KOPT-K1 (cell line): ENCODE results near the gene HDAC4.

ENCODE experiments used
- H3K27ac ChIP-seq: fragments of 200-600 bp; sonication (generic); 2 replicates; pipeline ENCODE4 v1.5.1; 2016; ENCODE audit warnings: antibody characterized with exemption, mild to moderate bottlenecking, low read depth, low read length; ENCODE audit not compliant: poor library complexity, severe bottlenecking
- H3K36me3 ChIP-seq: fragments of 200-600 bp; sonication (generic); 2 replicates; pipeline ENCODE4 v1.5.1; 2017; ENCODE audit warnings: antibody characterized with exemption, mild to moderate bottlenecking, low read length, moderate library complexity; ENCODE audit not compliant: insufficient read depth
- H3K9me3 ChIP-seq: fragments of 200-600 bp; sonication (generic); 2 replicates; pipeline ENCODE4 v1.5.1; 2017; ENCODE audit warnings: antibody characterized with exemption, low read length, mild to moderate bottlenecking; ENCODE audit not compliant: insufficient read depth, poor library complexity, severe bottlenecking

The HDAC4 gene

DNA sequence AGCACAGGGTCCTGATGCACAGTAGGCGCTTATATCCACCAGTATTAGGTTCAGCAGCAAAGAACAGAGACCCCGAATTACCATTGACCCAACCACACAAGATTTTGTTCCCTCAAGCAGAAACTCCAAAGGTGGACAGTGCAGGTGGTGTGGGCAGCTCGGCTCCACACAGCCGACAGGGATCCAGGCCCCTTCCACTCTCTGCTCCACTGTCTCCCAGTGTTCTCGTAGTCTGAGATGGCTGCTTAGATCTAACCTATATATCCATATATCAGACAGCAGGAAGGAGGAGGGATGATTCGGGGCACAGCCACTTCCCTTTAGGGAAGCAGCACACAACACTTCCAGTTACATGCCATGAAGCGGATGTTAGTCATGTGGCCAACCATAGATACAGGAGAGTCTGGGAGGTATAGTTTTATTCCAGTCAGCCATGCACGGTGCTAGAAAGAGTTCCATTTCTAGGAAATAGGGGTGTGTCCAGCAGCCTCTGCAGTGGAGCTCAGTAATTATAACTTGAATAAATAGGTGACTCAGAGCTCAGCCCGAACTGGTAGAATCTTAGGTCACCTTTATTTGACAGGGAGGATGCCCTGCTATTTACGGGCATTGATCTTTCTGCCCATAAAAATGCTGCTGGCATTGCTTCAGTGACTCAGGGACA lies 394.1 kb downstream of the HDAC4 start:
- H3K27ac ChIP-seq = no peak overlapping the region
- H3K9me3 ChIP-seq = peaks cover 23% of the 10 kb centered on the region
- H3K36me3 ChIP-seq = no peaks in the 10 kb centered on the region

DNA sequence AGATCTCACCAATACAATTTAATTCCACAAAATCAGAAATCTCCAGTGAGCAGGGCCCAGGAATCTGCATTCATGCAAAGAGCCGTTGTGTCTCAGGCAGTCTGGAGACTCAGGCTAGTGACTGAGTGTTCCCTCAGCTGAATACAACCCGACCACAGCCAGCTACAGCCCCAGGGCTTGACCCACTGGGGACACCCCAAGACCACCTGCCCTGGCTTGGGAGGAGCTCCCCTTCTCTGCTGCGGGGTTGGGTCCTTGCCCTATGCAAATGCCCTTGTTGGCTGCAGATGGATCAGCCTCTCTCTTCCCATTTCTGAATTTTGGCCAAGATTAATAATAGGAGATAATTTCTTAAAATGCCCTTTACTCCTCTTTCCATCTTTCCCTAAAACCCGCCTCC lies 395.2 kb downstream of the HDAC4 start:
- Histone ChIP-seq H3K27ac (no peak overlapping the region), H3K9me3 (peaks cover 29% of the 10 kb centered on the region), H3K36me3 (no peaks in the 10 kb centered on the region)

DNA sequence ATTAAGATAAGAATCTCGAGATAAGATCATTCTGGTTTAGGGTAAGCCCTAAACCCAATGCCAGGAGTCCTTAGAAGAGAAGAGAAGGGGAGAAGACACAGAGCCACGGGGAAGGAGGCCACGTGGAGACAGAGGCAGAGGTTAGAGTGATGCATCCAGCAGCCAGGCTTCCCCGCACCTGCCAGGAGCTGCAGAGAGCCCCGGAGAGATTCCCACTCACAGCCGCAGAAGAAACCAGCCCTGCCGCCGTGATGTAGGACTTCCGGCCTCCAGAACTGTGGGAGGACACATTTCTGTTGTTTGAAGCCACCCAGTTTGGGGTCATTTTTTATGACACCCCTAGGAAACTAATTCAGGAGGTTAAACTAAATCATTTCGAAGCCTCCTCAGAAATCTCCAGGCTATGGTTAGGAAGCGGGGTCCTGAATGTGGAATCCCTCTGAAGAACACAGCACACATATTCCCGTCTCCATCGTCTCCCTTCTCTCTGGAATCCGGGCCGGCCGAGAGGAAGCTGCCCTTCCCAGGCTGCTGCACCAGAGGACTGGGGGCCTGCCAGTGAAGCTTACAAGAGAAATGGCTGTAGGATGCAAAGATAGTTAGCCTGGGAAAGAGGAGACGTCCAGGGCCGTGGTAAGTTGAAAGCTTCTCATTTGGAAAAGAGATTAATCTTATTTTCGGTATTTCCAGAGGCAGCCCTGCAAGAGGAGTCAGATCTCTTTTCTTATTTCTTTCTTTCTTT lies 396.4 kb downstream of the HDAC4 start:
- H3K36me3 ChIP-seq = no peaks in the 10 kb centered on the region
- H3K27ac ChIP-seq = no peak overlapping the region
- H3K9me3 ChIP-seq = peaks cover 29% of the 10 kb centered on the region

DNA sequence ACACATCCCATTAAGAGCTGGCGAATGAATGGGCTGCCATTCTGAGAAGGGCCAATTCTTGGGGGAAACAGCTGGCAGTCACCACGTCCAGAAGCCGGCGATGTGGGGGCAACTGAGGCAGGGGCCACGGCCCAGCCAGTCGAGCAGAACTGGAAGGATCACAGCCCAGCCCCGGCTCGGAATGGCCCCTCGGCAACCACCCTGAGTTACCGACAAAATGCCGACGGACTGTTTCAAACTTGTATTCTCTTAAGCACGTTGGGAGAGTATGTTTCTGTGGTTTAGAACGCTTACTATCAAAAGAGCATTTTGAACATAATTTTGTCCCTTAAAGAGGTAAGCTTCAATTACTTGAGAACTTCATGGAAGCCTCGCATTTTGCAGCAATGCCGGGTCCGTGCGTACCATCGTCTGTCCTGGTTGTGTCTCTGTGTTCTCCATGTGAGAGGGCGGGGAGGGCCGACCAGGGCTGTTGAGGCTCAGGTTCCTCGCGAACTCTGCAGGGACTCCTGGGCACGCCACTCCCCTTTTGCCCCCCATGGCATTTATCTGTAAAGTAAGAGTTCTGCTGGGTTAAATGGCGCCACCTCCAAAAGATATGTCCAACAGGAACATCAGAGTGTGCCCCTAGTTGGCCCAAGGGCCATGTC lies 397.1 kb downstream of the HDAC4 start:
- Histone ChIP-seq H3K36me3 (no peaks in the 10 kb centered on the region), H3K9me3 (peaks cover 29% of the 10 kb centered on the region), H3K27ac (no peak overlapping the region)

DNA sequence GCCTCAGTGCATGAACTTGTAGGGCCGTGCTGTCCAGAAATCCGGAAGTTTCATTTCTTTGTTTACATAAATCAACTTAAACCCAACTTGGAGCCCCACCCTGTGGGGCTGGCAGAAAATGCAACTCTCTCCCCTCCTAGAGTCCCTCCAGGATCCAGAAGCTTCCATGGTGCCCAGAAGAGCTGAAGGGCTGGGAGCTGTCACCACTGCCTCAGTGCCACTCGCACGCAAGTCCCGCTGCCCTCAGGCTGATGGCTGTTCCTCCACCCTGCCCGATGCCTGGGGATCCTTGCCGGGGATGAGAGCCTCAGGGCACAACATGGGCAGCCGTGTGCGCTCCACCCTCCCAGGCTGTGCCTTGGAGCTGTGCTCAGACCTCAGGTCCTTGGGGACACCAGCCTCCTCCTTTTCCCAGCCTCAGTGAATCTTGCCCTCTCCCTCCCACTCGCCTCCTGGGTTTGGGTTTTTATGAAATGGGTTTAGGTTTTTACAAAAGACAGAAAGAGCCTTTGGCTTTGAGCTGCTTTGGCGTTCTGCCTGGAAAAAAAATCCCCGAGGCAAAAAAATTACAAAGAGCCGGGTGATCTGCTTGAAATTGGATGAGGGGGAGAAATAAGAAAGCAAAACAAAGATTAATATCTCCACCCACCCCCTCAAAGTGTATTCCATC lies 397.7 kb downstream of the HDAC4 start:
- H3K27ac ChIP-seq = no peak overlapping the region
- H3K9me3 ChIP-seq = peaks cover 29% of the 10 kb centered on the region
- H3K36me3 ChIP-seq = no peaks in the 10 kb centered on the region

DNA sequence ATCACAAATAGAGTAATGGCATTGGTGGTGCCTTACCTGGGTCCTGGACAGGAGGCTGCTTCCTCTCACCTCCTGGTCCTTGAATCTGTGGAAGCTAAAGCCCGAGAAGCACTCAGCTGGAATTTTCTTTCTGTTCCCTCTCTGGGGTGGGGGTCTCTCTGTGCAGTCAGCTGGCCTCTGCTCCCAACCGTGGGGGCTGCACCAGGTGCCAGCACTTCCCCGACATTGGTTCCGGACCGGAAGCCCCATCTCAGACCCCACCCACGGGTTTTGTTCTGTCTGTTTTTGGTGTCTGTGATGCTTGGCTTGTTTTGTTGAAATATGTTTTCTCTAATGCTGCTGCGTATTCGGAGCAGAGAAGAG lies 398.2 kb downstream of the HDAC4 start:
- Histone ChIP-seq H3K36me3 (no peaks in the 10 kb centered on the region), H3K9me3 (peaks cover 29% of the 10 kb centered on the region), H3K27ac (no peak overlapping the region)

DNA sequence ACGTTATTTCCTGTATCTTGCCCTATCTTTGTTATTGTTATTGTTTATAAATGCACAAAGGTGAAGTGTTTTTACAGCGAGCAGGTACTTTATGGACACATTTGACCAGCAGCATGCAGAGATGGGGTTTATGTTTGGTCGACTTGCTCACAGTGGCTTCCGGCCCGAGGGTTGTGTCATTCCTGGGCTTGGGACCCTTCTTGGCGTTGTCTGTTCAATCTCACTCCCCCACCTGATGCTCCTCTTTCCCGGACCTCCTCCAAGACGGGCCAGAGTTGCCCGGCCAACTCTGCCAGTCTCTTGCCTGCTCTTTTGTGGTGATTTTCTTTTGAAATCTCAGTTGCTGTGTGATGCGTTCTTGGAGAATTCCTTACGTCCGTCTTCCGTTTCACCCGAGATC lies 399.0 kb downstream of the HDAC4 start:
- Histone ChIP-seq H3K36me3 (no peaks in the 10 kb centered on the region), H3K27ac (no peak overlapping the region), H3K9me3 (peaks cover 29% of the 10 kb centered on the region)

DNA sequence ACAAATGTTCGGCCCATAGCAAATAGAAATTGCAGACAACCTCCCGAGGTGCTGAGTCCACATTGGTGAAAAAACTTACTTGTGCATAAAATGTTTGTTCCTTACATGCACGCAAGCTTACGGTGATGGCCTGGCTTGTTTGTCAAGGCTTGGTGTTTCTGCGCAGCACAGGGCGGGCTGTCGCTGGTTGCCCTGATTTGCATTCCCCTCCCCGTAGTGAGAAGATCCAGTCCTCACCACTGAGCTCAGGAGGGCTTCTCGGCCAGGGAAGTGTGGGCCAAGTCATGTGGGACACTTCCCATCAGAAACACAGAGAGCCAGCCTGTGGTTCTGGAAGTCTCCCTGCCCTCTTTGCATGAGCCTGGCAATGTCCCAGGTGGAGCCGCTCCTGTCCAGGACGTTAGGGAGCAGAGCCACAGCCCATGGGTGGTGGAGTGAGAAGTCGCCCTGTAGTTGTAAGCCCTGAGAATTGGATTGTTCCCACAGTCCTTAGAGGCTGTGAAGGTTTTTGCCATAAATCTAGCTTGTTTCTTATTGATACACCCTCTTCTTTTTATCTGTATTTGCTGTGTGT lies 400.2 kb downstream of the HDAC4 start:
- H3K36me3 ChIP-seq = no peaks in the 10 kb centered on the region
- no peak overlapping the region for H3K27ac ChIP-seq
- H3K9me3 ChIP-seq = peaks cover 29% of the 10 kb centered on the region

DNA sequence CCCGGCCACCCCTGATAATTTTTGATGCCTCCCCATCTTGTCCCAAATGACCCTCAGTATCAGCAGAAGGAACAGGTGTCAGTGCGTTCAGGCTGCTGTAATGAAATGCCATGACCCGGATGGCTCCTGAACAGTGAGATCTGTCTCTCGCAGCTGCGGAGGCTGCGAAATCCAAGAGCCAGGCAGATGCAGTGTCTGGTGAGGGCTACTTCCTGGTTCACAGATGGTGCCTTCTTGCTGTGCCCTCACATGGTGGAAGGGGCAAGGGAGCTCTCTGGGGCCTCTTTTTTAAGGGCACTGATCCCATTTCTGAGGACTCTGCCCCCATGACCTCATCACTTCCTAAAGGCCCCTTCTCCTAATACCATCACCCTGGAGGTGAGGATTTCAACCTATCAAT lies 400.7 kb downstream of the HDAC4 start:
- H3K36me3 ChIP-seq = no peaks in the 10 kb centered on the region
- H3K9me3 ChIP-seq = peaks cover 30% of the 10 kb centered on the region
- H3K27ac ChIP-seq = no peak overlapping the region

DNA sequence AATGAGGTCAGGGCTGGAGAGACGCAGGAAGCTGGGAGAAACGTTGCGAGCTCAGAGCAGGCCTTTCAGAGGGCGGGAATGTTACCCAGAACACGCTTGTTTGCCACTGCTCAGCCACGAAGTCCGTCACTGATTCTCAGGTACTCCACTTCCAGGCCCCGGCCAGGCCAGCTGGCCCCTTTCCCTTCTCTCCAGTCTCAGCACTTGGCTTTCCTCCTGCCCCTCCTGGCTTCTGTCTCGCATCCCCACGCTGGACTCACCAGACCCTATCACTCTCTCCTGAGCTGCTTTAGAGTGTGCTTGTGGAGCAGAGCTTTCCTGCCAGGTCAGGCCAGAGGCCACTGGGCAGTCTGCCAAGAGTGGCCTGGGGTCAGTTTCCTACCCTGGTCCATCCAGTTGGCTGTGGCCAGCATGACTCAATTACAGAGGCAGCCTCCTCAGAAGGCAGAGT lies 401.5 kb downstream of the HDAC4 start:
- Histone ChIP-seq H3K9me3 (peaks cover 33% of the 10 kb centered on the region), H3K27ac (no peak overlapping the region), H3K36me3 (no peaks in the 10 kb centered on the region)

DNA sequence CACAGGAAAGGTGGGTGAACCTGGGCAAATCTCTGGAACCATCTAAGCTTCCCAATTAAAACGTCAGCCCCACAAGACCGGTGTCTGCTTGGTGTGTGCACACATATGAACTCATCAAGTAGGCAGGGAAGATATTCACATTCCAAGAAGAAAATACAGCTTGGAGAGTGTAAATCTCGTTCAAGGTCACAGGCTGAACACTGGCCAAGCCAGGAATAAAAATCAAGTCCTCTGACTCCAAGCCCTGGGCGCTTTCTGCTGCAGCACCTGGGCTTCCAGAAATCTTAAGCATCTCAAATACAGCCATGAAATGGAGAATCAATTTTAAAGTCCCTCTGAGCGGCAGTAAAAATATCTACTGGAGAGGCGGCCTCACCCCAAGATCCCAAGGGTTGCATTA lies 402.0 kb downstream of the HDAC4 start:
- H3K9me3 ChIP-seq = peaks cover 35% of the 10 kb centered on the region
- H3K27ac ChIP-seq = no peak overlapping the region
- no peaks in the 10 kb centered on the region for H3K36me3 ChIP-seq
